Activated CD8-positive, alpha-beta T cell treated with anti-CD3 and anti-CD28 coated beads for 36 hours (primary cell): Measurements from ENCODE around the gene TSR1. TPM values are rescaled to one million over a fixed set of nuclear protein-coding genes. Genes with fewer than 3 reads are reported as not detected.

Experiments
- ATAC-seq: fragments of 200-7000 bp; cut with Tn5 transposase; one replicate; pipeline ENCODE4 v1.10.0; 2021; ENCODE audit warnings: mild to moderate bottlenecking, moderate library complexity
- CTCF ChIA-PET: fragments of 350-600 bp; sonication (Branson Sonifier 250); formaldehyde crosslinking; loops from one replicate; lab custom pipeline; 2021; ENCODE audit warnings: antibody characterized with exemption; lab: Charles Lee
- POLR2A ChIA-PET: fragments of 350-600 bp; sonication (Branson Sonifier 250); formaldehyde crosslinking; loops from one replicate; lab custom pipeline; 2021; ENCODE audit warnings: antibody characterized with exemption; lab: Charles Lee
- DNase-seq: peaks from one replicate; pipeline ENCODE4 v3.0.0-alpha.2; 2020
- H3K27ac Mint-ChIP-seq: one replicate; pipeline ENCODE4 v1.8.0; 2021; ENCODE audit warnings: mild to moderate bottlenecking, mixed read lengths
- H3K27me3 Mint-ChIP-seq: one replicate; pipeline ENCODE4 v1.8.0; 2021; ENCODE audit warnings: mixed read lengths
- H3K36me3 Mint-ChIP-seq: one replicate; pipeline ENCODE4 v1.8.0; 2021; ENCODE audit warnings: low read depth, mixed read lengths
- H3K4me1 Mint-ChIP-seq: one replicate; pipeline ENCODE4 v1.8.0; 2021; ENCODE audit warnings: low read depth, mixed read lengths
- H3K4me3 Mint-ChIP-seq: one replicate; pipeline ENCODE4 v1.8.0; 2021; ENCODE audit warnings: mild to moderate bottlenecking, moderate library complexity, mixed read lengths
- H3K9me3 Mint-ChIP-seq: one replicate; pipeline ENCODE4 v1.8.0; 2021; ENCODE audit warnings: mixed read lengths
- intact Hi-C: fragments of 100-400 bp; cut with micrococcal nuclease; formaldehyde crosslinking; loops from one replicate; pipeline ENCODE4 v1.10.0; 2022
- total RNA-seq, 2 experiments: library from RNA; stranded (reverse); gene quantifications; one replicate each; pipeline ENCODE4 v1.2.3, GENCODE V29; 2021
- TF ChIP-seq, protein P1 (sequence below): fragments of 200-600 bp; IDR thresholded peaks from one replicate; pipeline ENCODE4 v1.8.0; 2022; ENCODE audit warnings: antibody characterized with exemption, mild to moderate bottlenecking

TSR1 gene
- total RNA-seq, 2 experiments from 2014 or later, result 75.8 to 79.4 TPM

DNA sequence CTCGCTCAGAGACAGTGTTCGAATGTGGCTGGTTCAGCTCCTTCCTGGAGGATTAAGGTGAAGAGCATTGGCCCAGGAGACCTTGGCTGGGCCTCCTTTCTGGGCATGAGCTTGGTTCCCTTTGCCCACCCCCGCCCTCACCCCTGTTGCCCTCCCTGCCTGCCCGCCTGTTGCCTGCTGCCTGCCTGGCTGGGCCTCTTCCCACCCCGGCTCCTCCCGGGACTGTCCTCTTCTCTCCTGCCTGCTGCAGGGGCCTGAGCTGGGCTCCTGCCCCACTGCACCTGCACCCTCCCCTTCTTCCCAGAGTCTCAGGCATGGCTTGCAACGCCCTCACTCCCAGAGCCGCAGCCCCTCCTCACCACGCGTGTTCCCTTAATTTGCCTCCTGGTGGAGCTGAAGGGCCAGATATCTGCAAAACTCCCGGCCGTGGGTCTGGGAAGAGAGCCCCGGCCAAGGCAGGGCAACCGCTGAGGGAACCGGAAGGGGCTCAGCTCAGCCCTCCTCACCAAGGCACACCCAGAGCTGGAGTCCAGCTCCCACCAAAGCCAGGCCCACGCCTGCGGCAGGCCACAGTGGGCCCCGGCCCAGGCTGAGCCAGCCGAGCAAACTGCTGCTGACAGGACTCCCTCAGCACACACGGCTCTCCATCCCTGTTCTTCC is 33.4 kb upstream of the TSR1 start:
- ChIA-PET CTCF (interaction anchor here (1.9 to 3.9 kb wide), 3 partner anchors 13 to 46 kb away, joined by 7 to 24 read pairs (median 13); no protein-coding TSS in a partner anchor), POLR2A (interaction anchor here (1.3 to 1.5 kb wide), 2 partner anchors 11 to 13 kb away, joined by 3 to 6 read pairs; no protein-coding TSS in a partner anchor)
- H3K4me3 Mint-ChIP-seq, result no peak overlapping the region
- TF ChIP-seq, protein P1, sequence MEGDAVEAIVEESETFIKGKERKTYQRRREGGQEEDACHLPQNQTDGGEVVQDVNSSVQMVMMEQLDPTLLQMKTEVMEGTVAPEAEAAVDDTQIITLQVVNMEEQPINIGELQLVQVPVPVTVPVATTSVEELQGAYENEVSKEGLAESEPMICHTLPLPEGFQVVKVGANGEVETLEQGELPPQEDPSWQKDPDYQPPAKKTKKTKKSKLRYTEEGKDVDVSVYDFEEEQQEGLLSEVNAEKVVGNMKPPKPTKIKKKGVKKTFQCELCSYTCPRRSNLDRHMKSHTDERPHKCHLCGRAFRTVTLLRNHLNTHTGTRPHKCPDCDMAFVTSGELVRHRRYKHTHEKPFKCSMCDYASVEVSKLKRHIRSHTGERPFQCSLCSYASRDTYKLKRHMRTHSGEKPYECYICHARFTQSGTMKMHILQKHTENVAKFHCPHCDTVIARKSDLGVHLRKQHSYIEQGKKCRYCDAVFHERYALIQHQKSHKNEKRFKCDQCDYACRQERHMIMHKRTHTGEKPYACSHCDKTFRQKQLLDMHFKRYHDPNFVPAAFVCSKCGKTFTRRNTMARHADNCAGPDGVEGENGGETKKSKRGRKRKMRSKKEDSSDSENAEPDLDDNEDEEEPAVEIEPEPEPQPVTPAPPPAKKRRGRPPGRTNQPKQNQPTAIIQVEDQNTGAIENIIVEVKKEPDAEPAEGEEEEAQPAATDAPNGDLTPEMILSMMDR, result no peak
- H3K4me1 Mint-ChIP-seq, result no peaks in the 10 kb centered on the region
- no peaks in the 10 kb centered on the region for H3K9me3 Mint-ChIP-seq
- H3K27ac Mint-ChIP-seq, result no peak overlapping the region
- ATAC-seq (no peak), DNase-seq (no peak)
- H3K27me3 Mint-ChIP-seq, result no peaks in the 10 kb centered on the region
- no peaks in the 10 kb centered on the region for H3K36me3 Mint-ChIP-seq
- intact Hi-C loops, result no loop called here

DNA sequence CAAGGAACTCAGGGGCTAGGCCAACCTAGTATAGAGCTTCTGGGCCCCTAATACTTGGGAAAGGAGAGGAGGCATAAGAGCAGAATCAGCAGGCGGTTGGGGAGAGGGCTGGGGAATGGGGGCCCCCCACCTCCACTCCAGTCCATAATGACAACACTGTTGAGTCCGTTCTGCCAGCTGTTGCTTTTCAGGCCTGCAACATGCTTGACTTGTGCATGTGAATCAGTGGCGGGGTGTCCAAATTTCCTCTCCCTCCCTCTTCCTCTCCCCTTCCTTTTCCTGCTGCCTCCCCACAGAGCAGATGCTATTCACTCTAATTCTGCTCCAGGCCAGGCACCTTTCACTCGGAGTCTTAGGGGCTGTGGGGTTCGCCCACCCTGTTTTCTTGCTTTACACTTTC is 32.8 kb upstream of the TSR1 start:
- H3K27ac Mint-ChIP-seq, result no peak overlapping the region
- no peak for DNase-seq
- intact Hi-C loops, result no loop called here
- H3K27me3 Mint-ChIP-seq, result no peaks in the 10 kb centered on the region
- H3K9me3 Mint-ChIP-seq, result no peaks in the 10 kb centered on the region
- peaks cover 4% of the 10 kb centered on the region for H3K36me3 Mint-ChIP-seq
- no peak overlapping the region for H3K4me3 Mint-ChIP-seq
- CTCF ChIA-PET, result interaction anchor here (1.9 to 3.9 kb wide), 3 partner anchors 14 to 47 kb away, joined by 7 to 24 read pairs (median 13); no protein-coding TSS in a partner anchor
- TF ChIP-seq, protein P1, result no peak
- POLR2A ChIA-PET, result interaction anchor here (1.5 kb wide), 1 partner anchor 11 kb away, joined by 6 read pairs; no protein-coding TSS in a partner anchor
- H3K4me1 Mint-ChIP-seq, result no peaks in the 10 kb centered on the region
- no peak for ATAC-seq

GRCh38 chr17:2368359-2368758 is 32.1 kb upstream of the TSR1 start:
- ATAC-seq (no peak), DNase-seq (no peak)
- TF ChIP-seq, protein P1, result no peak
- POLR2A ChIA-PET, result interaction anchor here (0.6 to 1.5 kb wide), 3 partner anchors 12 to 47 kb away, joined by 3 to 6 read pairs (median 3); no protein-coding TSS in a partner anchor
- no peaks in the 10 kb centered on the region for H3K4me1 Mint-ChIP-seq
- H3K4me3 Mint-ChIP-seq, result no peak overlapping the region
- no peak overlapping the region for H3K27ac Mint-ChIP-seq
- no peaks in the 10 kb centered on the region for H3K9me3 Mint-ChIP-seq
- no peaks in the 10 kb centered on the region for H3K27me3 Mint-ChIP-seq
- CTCF ChIA-PET, result interaction anchor here (3.8 to 3.9 kb wide), 2 partner anchors 14 to 47 kb away, joined by 13 to 24 read pairs; no protein-coding TSS in a partner anchor
- intact Hi-C loops, result no loop called here
- H3K36me3 Mint-ChIP-seq, result peaks cover 4% of the 10 kb centered on the region

DNA sequence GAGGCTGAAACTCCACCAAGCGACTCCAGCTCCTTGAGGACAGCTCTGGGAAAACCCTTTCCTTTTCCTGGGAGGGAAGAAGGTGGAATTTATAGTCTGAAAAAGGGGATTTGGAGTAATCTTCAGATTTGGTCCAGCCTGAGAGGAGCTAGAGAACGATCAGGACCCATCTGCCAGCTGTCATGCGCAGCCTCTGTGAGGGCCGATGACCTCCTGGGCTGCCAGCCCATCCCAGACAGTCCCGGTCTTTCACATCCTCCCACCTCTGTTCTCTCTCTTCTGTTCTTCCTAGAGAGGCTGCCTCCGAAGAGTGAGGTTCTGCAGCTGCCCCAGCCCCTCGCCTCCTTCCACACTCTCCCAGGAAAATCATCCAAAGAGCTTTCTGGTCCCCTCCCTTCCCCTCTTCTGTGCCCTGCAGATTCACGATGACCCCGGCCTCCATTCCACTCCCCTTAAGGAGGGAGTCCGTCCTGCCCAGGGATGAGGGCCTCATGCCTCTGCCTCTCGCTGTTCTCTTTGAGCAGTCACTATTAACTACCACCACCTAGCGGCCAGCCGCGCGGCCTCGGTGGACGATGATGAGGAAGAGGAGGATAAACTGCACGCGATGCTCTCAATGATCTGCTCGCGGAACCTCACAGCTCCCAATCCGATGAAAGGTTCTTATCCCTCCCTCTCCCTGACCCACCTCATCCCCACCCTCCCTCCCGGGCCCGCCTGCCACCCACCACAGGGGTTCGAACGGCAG is 30.7 kb upstream of the TSR1 start:
- intact Hi-C loops, result no loop called here

More for the DNA sequence above, 30.7 kb upstream of the TSR1 start:
- ATAC-seq, result no peak
- no peaks in the 10 kb centered on the region for H3K27me3 Mint-ChIP-seq
- no peak overlapping the region for H3K4me3 Mint-ChIP-seq
- no peaks in the 10 kb centered on the region for H3K4me1 Mint-ChIP-seq
- no peak overlapping the region for H3K27ac Mint-ChIP-seq
- peaks cover 4% of the 10 kb centered on the region for H3K36me3 Mint-ChIP-seq
- ChIA-PET CTCF (interaction anchor here (0.7 to 2.7 kb wide), 3 partner anchors 14 to 49 kb away, joined by 3 to 11 read pairs (median 5); no protein-coding TSS in a partner anchor), POLR2A (interaction anchor here (0.6 kb wide), 1 partner anchor 249 kb away, joined by 3 read pairs; no protein-coding TSS in a partner anchor)
- TF ChIP-seq, protein P1, result no peak
- no peak for DNase-seq
- no peaks in the 10 kb centered on the region for H3K9me3 Mint-ChIP-seq
